Activated naive CD8-positive, alpha-beta T cell treated with anti-CD3 and anti-CD28 coated beads, Interleukin-2, amount 50 U/mL, for 24 hours (primary cell): ENCODE results near the gene FYN.
A peak's percentile ranks its signal among the peaks of the same experiment; 100 is the strongest.

ENCODE experiments used
- ATAC-seq: fragments of 150-1000 bp; cut with Tn5 transposase; one replicate; pipeline ENCODE4 v1.10.0; 2021
- DNase-seq: peaks from one replicate; pipeline ENCODE4 v3.0.0; 2021
- H3K27ac Mint-ChIP-seq: one replicate; pipeline ENCODE4 v1.8.0; 2021; ENCODE audit warnings: mild to moderate bottlenecking, mixed read lengths
- H3K27me3 Mint-ChIP-seq: one replicate; pipeline ENCODE4 v1.8.0; 2021; ENCODE audit warnings: mixed read lengths
- H3K36me3 Mint-ChIP-seq: one replicate; pipeline ENCODE4 v1.8.0; 2021; ENCODE audit warnings: low read depth, mixed read lengths
- H3K4me1 Mint-ChIP-seq: one replicate; pipeline ENCODE4 v1.8.0; 2021; ENCODE audit warnings: mixed read lengths
- H3K4me3 Mint-ChIP-seq: one replicate; pipeline ENCODE4 v1.8.0; 2021; ENCODE audit warnings: mild to moderate bottlenecking, moderate library complexity, mixed read lengths
- H3K9me3 Mint-ChIP-seq: one replicate; pipeline ENCODE4 v1.8.0; 2021; ENCODE audit warnings: mixed read lengths

FYN gene

DNA sequence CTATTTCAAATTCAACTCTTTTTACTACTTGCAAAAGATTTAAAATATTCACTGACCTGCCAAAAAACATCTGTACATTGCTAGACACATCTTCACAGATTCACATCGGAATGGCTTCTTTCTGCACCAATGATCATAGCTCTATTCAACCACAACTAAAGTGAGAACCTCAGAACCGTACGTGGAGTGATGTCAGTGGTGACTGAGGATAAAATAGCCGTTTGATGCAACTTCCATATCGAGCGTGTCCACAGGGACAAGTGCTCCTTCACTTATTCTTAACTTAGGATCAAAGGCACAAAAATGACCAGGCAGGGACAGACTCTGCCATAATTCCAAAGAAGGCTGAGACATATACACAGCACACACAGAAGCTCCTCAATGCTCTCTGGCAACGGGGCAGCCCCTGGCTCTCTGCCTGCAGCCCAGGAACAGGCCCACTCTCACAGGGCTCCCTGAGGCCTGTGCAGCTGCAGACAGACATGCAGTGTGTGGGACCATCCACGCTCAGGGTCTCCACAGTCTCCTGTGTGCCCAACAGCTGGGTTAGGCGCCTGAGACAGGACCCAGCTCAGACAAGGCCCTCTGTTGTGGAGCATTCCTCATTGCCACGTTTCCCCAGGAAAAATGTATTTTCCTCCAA lies 22.8 kb downstream of the FYN start:
- ATAC-seq: no peak
- DNase-seq: no peak
- H3K36me3 Mint-ChIP-seq: peaks cover 54% of the 10 kb centered on the region
- peak overlapping the region; percentile 83 for H3K27ac Mint-ChIP-seq
- peak overlapping the region; percentile 6 for H3K4me3 Mint-ChIP-seq
- peaks cover 64% of the 10 kb centered on the region for H3K4me1 Mint-ChIP-seq
- peaks cover 3% of the 10 kb centered on the region for H3K27me3 Mint-ChIP-seq
- no peaks in the 10 kb centered on the region for H3K9me3 Mint-ChIP-seq

GRCh38 chr6:111849298-111849697 lies 24.0 kb downstream of the FYN start:
- Mint-ChIP-seq H3K9me3 (no peaks in the 10 kb centered on the region), H3K27me3 (peaks cover 3% of the 10 kb centered on the region), H3K4me1 (peaks cover 54% of the 10 kb centered on the region), H3K27ac (peak overlapping the region; percentile 83), H3K36me3 (peaks cover 56% of the 10 kb centered on the region), H3K4me3 (no peak overlapping the region)
- DNase-seq (no peak), ATAC-seq (no peak)

DNA sequence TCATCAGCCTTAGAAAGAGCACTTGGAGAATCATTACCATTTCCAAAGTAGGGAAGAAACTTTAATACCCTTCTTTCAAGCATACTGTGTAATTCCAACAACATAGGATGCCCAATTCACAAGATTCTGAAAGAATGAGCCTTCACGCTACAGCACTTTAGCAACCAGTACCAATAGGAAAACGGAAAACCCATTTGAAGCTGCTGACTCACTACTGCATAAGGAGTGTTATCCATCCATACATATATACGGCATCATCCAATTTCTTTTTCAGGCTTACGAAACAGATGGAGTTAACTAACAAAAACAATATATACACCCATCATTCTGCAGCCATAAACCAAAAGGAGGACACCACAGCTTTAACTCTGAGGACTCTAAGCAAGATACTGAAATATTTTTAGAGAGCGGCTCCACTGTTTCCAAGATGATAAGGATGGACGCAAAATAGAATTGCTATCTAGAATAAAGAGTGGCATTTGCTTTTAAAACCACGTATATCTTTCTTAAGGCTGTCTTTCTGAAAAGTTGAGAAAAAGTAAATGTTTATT lies 24.9 kb downstream of the FYN start:
- ATAC-seq (no peak), DNase-seq (no peak)
- H3K4me1 Mint-ChIP-seq: peaks cover 46% of the 10 kb centered on the region
- H3K27ac Mint-ChIP-seq: no peak overlapping the region
- H3K9me3 Mint-ChIP-seq: no peaks in the 10 kb centered on the region
- peaks cover 3% of the 10 kb centered on the region for H3K27me3 Mint-ChIP-seq
- H3K36me3 Mint-ChIP-seq: peaks cover 50% of the 10 kb centered on the region
- H3K4me3 Mint-ChIP-seq: no peak overlapping the region

- Mint-ChIP-seq H3K9me3 (no peaks in the 10 kb centered on the region), H3K4me3 (no peak overlapping the region), H3K36me3 (peaks cover 38% of the 10 kb centered on the region), H3K4me1 (peaks cover 30% of the 10 kb centered on the region), H3K27me3 (peaks cover 3% of the 10 kb centered on the region), H3K27ac (no peak overlapping the region)
- ATAC-seq (peak; percentile 35), DNase-seq (peak; percentile 52)
Observed at GRCh38 chr6:111846492-111847409, 26.5 kb downstream of the FYN start.

DNA sequence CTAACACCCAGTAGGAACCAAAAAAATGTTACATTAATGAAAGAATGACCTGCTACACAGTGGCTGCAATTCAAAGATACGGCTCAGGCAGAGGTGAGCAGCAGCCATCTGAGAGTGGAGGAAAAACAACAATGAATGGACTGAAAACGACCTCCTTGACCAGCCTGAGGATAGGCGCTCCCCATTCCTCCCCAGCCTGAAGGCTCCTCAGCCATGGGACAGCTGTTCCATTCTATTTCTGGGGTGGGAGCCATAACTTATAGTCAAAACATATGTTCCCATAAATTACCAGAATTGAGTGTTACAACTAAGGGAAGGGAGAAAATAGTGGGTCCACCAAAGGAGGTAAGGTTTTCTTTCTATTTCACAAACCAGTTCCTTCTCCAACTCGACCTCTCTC lies 27.2 kb downstream of the FYN start:
- Mint-ChIP-seq H3K4me3 (no peak overlapping the region), H3K9me3 (no peaks in the 10 kb centered on the region), H3K27me3 (peaks cover 3% of the 10 kb centered on the region), H3K36me3 (peaks cover 34% of the 10 kb centered on the region), H3K27ac (no peak overlapping the region), H3K4me1 (peaks cover 24% of the 10 kb centered on the region)
- no peak for ATAC-seq
- no peak for DNase-seq

DNA sequence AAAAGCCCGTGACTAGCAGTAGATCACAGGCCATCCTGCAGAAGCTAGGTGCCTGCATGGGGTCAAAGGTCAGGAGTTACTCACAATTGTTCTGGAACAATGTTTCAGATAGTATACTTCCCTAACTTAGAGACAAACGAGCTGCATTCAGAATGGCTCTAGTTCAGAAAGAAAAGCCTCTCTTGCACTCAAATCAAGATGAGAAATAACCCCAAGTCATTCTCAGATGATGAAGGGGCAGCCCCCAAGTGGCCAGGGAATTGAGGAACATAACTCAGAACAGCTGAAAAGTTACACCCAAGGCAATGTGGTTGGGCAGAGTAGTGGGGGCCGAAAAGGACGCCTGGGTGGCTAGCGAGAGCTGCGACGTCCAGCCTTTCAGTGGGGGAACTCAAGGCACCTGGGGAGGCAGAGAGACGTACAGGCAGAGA lies 27.8 kb downstream of the FYN start:
- DNase-seq: no peak
- H3K27me3 Mint-ChIP-seq: peaks cover 3% of the 10 kb centered on the region
- no peak overlapping the region for H3K4me3 Mint-ChIP-seq
- H3K27ac Mint-ChIP-seq: no peak overlapping the region
- peaks cover 17% of the 10 kb centered on the region for H3K4me1 Mint-ChIP-seq
- peak; percentile 10 for ATAC-seq
- H3K36me3 Mint-ChIP-seq: peaks cover 31% of the 10 kb centered on the region
- no peaks in the 10 kb centered on the region for H3K9me3 Mint-ChIP-seq

GRCh38 chr6:111844921-111845320 lies 28.3 kb downstream of the FYN start:
- Mint-ChIP-seq H3K9me3 (no peaks in the 10 kb centered on the region), H3K36me3 (peaks cover 31% of the 10 kb centered on the region), H3K27ac (no peak overlapping the region), H3K4me3 (no peak overlapping the region), H3K27me3 (peaks cover 3% of the 10 kb centered on the region), H3K4me1 (peaks cover 12% of the 10 kb centered on the region)
- DNase-seq (no peak), ATAC-seq (no peak)

GRCh38 chr6:111844376-111844775 lies 28.9 kb downstream of the FYN start:
- peaks cover 7% of the 10 kb centered on the region for H3K4me1 Mint-ChIP-seq
- H3K27ac Mint-ChIP-seq: no peak overlapping the region
- no peak overlapping the region for H3K4me3 Mint-ChIP-seq
- DNase-seq: no peak
- H3K9me3 Mint-ChIP-seq: no peaks in the 10 kb centered on the region
- H3K36me3 Mint-ChIP-seq: peaks cover 32% of the 10 kb centered on the region
- H3K27me3 Mint-ChIP-seq: peaks cover 3% of the 10 kb centered on the region
- ATAC-seq: no peak

DNA sequence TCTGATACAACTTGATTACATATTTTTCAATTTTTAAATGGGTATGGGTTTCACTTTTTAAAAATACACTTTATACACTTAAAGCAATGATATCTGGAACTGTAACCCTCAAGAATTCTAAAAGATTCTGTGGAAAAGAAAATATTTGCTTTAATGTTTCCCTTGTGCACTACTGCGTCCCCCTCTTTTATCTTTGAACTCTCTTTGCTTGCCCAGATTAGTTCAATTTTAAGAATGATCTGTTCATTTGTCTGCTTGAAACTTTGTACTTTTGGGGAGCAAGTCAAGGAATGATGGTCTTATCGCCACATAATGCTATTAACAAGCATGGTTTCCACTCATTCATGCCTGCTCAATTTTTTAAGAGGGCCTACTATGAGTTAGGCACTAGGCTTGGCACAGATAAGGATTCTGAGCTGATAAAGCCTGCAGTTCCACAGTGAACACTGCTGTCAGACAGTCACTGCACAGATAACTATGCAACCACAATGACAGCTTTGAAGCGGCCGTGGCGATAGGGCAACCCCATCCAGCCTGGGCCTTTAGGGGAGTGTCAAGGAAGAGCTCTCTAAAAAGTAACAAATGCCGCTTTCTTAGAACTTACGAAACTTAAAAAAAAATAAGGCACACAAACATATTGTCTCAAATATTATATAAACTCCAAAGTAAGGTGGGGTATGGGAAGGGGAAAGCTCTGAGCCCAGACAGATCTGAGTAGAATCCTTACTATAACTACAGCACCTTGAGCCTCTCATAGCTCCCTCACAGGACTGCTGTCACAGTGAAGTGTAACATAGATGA lies 29.7 kb downstream of the FYN start:
- peak; percentile 64 for ATAC-seq
- Mint-ChIP-seq H3K9me3 (no peaks in the 10 kb centered on the region), H3K27ac (no peak overlapping the region), H3K4me3 (no peak overlapping the region), H3K27me3 (peaks cover 3% of the 10 kb centered on the region), H3K36me3 (peaks cover 39% of the 10 kb centered on the region), H3K4me1 (no peaks in the 10 kb centered on the region)
- peak; percentile 58 for DNase-seq

- Mint-ChIP-seq H3K9me3 (no peaks in the 10 kb centered on the region), H3K4me3 (no peak overlapping the region), H3K36me3 (peaks cover 43% of the 10 kb centered on the region), H3K27ac (no peak overlapping the region), H3K27me3 (peaks cover 3% of the 10 kb centered on the region), H3K4me1 (no peaks in the 10 kb centered on the region)
- DNase-seq (no peak), ATAC-seq (no peak)
Observed at GRCh38 chr6:111842891-111843290, 30.4 kb downstream of the FYN start.

DNA sequence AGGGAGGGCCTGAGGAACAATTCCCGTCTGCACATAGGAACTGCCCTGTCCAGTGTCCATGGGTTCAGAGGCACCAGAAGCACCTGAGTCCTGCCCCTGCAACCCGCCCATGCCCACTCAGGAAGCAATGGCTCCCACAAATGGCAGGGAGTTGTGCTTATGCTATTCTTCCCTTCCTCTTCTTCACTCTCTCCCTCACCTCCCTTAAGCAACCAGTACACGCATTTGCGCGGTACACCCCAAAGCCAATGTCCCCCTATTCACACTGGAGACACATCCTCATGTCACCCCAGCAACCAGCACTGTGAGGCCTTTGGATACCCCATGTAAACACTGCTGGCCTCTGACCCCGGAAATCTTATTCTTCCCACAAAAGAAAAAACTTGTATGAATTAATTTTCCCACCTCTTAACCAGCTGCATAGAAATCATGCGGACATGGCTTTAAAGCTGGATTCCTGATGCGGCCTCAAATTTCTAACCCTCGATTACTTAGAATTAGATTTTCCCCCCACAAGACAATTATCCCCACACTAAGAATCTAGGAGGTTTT lies 30.9 kb downstream of the FYN start:
- Mint-ChIP-seq H3K4me1 (no peaks in the 10 kb centered on the region), H3K4me3 (no peak overlapping the region), H3K9me3 (no peaks in the 10 kb centered on the region), H3K27me3 (peaks cover 3% of the 10 kb centered on the region), H3K36me3 (peaks cover 46% of the 10 kb centered on the region), H3K27ac (no peak overlapping the region)
- no peak for ATAC-seq
- no peak for DNase-seq

DNA sequence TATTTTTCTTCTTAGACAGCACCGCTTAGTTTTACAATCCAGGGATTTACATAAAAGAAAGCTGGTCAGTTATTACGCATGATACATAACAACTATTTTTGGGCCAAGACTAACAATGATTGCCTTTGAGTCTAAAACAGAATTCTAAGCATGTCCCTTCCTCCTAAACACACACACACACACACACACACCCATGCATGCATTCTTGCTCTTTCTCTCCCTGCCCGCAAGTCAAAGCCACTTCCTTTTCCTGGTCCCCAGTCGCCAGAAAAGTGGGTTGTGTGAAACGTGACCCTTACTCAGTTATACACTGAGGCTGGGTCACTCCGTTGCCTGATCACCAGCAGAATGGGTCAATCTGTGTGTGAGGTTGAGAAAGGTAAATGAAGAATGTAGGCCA lies 31.4 kb downstream of the FYN start:
- Mint-ChIP-seq H3K4me3 (no peak overlapping the region), H3K36me3 (peaks cover 48% of the 10 kb centered on the region), H3K9me3 (no peaks in the 10 kb centered on the region), H3K27me3 (peaks cover 3% of the 10 kb centered on the region), H3K27ac (no peak overlapping the region), H3K4me1 (no peaks in the 10 kb centered on the region)
- ATAC-seq (no peak), DNase-seq (peak; percentile 55)

GRCh38 chr6:111840803-111841202 lies 32.4 kb downstream of the FYN start:
- peaks cover 8% of the 10 kb centered on the region for H3K4me1 Mint-ChIP-seq
- no peak overlapping the region for H3K4me3 Mint-ChIP-seq
- H3K27me3 Mint-ChIP-seq: no peaks in the 10 kb centered on the region
- peaks cover 46% of the 10 kb centered on the region for H3K36me3 Mint-ChIP-seq
- no peak overlapping the region for H3K27ac Mint-ChIP-seq
- DNase-seq (no peak), ATAC-seq (no peak)
- H3K9me3 Mint-ChIP-seq: no peaks in the 10 kb centered on the region
